DMS153 (cell line): Measurements from ENCODE around the gene SKIL.

Experiments
- DNase-seq: peaks from one replicate; lab custom pipeline; 2025; lab: John Stamatoyannopoulos, UW

The SKIL gene

GRCh38 chr3:170405101-170405500, 47.6 kb downstream of the SKIL start:
- no peak for DNase-seq

DNA sequence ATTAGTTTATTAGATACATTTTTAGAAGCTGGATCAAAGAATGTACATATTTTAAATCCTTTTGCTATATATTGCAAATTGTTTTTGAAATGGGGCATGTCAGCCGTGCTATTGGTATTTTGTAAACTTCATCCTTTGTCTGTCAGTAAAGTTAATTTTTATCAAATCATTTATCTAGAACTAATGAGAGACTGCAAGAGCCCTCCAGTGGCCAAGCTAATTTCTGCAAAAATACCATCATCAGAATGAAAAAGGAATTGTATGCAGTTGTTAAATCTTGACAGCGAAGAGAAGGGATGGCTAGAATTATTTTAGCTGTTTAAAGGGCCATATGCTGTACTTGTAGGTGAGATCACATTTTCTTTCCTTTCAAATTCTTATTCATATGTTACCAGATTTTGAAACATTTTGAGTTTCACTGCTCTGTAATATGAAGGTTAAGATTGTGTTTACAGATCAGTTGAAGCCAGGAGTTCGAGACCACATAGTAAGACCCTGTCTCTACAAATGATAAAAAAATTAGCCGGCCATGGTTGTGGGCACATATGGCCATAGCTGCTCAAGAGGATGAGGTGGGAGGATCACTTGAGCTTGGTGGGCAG, 53.0 kb downstream of the SKIL start:
- DNase-seq: no peak

GRCh38 chr3:170413291-170413690, 55.8 kb downstream of the SKIL start:
- no peak for DNase-seq

DNA sequence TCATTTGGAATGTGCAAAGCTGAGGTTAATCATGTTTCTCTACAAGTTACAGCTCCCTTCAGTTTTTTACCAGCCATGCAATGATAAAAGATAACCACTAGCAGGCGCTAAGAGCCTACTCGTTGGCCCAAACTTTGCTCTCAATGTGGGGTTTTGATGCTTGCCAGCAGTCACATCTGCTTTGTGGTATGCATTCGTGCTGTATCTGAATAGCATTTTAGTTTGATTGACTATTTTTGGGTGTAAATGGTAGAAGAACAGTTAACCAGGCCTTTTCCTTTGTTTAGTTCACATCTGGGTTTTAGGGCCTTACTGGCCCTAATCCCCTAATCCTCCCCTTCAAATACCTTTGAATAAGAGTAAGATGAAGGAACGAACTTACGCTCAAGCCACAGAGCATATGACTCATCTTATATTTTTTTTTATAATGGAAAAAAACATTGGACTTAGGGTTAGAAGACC, 56.7 kb downstream of the SKIL start:
- DNase-seq: peak; percentile 58

DNA sequence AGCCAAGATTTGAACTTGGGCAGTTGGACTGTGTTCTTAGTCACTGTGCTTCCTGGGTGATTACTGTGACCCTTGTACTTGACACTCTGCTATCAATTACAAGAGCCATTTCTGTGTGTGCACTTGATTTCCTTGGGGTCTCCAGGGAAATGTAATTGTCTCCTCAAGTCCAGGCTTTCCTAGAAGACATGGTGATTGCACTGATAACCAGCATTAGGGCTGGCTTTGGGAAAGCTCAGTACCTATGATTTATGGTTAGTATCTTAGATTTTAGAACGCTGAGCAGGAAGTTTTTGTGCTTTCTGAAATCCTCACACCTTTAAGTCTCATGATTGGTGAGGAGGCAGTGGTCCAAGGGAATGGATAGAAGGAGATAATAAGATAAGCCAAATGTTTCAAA, 59.6 kb downstream of the SKIL start:
- DNase-seq: no peak

DNA sequence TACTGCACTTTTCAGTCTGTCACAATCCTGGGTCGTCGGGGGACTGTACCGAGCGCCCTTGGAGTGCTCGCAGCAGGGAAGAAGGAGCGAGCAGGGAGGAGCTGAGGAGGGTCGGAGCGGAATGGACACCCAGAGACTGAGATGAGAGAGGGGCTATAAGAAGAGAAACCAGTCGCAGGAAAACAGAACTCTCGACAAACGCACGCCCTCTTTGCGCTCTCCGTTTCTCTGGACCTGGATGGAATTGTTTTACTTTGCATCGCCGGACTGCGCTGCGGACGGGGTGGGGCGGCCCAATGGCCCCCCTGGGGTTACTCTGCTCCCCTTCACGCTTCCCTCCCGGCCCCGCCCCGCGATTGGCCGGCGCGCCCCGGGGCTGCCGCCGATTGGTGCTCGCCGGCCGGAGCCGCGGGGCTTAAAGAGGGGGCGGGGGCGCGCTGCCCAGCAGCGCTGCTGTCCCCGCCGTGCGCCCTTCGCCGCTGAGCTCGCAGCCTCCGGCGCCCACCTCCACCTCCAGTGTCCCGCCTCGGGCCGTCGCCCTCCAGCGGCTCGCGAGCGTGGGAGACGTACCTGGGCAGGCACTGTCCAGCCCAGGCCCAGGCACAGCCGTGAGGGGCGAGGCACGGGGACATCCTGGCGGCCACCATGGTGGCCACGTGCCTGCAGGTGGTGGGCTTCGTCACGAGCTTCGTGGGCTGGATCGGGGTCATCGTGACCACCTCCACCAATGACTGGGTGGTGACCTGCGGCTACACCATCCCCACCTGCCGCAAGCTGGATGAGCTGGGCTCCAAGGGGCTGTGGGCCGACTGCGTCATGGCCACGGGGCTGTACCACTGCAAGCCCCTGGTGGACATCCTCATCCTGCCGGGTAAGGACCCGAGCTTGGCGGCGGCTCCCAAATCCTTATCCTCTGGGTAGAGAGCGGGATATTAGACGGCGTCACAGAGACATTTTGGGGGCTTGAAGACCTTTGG, 61.2 kb downstream of the SKIL start, which contains the start of gene CLDN11:
Gene CLDN11, plus strand, starts transcription at position 447 of the 977 bp plus-strand sequence. Its CDS starts 199 bp downstream, at position 646.
- no peak for DNase-seq

- no peak for DNase-seq
Measured at GRCh38 chr3:170419557-170420087, 62.1 kb downstream of the SKIL start.

- DNase-seq: no peak
Measured at GRCh38 chr3:170420307-170420821, 62.8 kb downstream of the SKIL start.

GRCh38 chr3:170421111-170421641, 63.7 kb downstream of the SKIL start:
- no peak for DNase-seq

GRCh38 chr3:170421758-170422157, 64.2 kb downstream of the SKIL start:
- no peak for DNase-seq

DNA sequence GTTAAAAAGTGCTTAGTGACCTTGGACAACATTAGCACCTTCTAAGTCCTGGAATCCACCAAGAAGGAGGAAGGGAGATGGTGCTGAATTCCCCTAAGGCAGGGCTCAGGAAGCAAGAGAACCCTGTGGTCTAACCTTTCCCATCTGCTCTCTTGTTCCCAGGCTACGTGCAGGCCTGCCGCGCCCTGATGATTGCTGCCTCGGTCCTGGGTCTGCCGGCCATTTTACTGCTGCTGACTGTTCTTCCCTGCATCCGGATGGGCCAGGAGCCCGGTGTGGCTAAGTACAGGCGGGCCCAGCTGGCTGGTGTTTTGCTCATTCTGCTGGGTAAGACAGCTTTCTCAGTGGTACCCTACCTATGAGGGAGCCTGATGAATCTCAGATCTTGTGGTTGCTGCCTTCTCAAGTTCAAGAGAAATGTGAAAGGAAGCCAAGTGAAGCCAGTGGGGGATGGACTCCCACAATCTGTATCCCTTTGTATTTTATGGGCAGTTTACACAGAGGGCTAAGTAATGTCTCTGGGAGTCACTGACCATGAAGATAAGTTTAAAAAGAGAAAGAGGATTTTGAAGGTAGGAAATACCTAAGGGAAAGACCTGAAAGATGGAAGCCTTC, 65.6 kb downstream of the SKIL start:
- no peak for DNase-seq

- no peak for DNase-seq
Measured at GRCh38 chr3:170424879-170425278, 67.4 kb downstream of the SKIL start.

DNA sequence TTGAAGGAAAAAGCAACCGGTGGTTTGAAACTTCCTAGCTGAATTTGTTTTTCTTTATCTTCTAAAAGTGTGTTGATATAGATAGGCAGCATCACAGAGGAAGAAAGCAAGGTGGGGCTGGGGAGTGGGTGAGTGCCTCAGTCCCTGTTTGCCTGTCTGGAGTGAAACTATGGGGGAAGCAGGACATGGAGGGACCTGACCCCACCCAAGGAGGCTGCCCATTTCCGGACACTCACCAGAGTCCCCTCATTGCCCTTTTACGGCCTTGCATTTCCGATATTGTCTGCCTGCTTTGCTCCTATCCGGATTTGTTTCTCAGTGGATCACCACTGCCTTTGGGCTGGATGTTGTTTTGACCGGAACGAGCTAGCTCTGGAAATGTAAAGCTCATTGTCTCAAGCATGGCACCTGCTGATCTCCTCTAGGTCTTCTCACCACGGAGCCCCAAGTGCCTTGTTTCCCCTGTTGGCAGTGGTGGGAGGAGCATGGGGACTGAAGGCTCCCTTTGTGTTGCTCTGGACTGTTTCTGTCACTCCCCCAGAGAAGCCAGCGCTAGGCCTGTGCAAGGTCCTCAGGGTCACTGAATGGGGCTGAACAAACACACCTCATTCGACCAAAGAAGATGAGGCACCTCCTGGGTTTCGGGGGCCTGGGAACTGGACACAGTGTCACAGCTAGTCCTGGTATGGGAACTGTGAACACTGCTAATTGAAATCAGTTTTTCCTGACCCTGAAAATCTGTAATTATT, 68.2 kb downstream of the SKIL start:
- peak; percentile 9 for DNase-seq

DNA sequence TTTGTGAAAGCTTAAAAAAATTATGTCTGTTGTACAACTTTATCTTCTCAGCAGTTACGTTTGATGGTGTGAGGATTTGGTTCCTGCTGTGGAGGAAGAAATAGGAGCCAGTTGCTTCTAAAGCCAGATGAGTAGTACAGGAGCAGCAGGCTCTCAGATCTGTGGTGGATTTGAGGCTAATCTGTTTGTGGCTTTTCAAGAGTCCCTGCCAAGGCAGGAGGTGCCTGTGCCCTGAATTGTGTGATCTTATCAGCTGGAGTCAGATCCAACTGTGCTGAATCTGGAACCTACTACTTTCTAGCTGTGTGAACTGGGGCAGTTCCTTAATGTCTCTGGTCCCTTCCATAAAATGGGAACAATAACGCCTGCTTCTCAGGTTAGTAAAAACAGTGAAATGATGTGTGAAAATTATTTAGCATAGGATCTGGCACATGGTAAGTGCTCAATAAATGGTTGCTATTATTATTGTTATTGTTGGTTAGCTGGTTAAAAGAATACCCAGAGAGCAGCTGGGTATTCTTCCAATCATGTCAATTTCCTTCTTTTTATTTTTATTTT, 68.8 kb downstream of the SKIL start:
- DNase-seq: no peak

DNA sequence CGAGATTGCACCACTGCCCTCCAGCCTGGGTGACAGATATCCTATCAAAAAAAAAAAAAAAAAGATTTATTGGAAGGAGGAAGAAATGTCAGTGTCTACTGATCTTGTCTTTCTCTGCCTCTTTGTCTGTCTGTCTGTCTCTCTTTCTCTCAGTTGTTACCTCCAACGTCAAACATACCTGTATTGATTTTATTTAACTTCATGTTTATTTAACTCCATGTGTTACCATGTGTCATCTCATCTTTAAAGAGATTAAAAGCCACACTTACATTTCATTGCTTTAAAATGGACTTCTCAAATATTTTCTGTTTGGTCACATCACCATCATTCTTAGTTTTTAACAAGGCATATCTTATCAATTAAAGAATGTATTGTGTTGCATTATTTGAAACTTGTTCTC, 70.6 kb downstream of the SKIL start:
- no peak for DNase-seq

GRCh38 chr3:170429050-170429449, 71.5 kb downstream of the SKIL start:
- no peak for DNase-seq

GRCh38 chr3:170431054-170431453, 73.5 kb downstream of the SKIL start:
- DNase-seq: no peak

DNA sequence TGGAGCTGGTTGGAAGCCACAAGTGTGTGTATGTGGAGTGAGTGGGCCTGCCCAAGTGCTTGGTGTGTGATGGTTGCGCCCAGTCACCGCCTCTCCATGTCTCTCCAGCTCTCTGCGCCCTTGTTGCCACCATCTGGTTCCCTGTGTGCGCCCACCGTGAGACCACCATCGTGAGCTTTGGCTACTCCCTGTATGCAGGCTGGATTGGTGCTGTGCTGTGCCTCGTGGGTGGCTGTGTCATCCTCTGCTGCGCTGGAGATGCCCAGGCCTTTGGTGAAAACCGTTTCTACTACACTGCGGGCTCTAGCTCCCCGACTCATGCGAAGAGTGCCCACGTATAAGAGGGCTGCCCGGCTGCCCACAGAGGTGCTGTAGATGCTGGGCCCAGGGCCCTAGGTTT, 74.9 kb downstream of the SKIL start:
- no peak for DNase-seq

DNA sequence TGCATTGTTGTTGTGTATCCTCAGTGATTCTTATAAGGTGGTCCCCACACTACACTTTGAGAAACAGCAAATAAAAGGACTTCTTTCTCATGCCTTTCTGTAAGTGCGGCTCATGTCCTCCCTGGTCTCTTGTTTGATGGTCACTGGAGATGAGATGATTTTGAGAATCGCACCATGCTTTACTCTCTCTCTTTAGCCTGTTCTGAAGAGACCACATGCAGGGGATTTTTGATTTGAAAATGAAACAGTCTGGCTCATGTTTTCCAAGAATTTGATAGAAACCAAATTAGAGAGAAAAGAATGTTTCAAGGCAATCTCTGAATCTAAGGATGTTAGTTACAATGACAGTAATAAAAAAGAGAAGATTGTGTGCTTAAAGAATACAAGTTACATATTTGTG, 79.2 kb downstream of the SKIL start:
- no peak for DNase-seq

DNA sequence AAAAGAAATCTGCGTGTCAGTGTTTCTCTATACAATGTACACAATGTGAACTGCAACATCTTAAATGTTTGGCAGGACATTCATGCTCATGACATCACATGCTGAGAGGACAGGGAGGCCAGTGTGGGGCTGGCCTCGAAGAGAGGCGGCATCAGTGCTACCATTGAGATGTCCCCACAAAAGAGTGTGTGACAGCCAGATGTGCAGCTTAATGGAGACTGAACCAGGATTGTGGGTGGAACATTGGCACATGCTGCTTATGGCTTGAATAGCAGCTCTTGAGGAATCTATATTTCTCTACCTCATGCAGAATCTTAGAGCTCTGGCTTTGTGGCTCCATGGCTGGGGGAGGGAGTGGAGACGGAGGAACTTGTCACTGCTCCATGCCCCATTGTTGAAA, 79.7 kb downstream of the SKIL start:
- DNase-seq: no peak
